Esophagus muscularis mucosa (tissue), 4 donors: ENCODE results near the gene ZNF598. TPM values are rescaled to one million over a fixed set of nuclear protein-coding genes. Genes with fewer than 3 reads are reported as not detected.

ENCODE experiments used
- DNase-seq: peaks from one replicate; pipeline ENCODE4 v3.0.0-alpha.2; 2017; ENCODE audit errors: extremely low spot score
- H3K27ac ChIP-seq, 4 donors: fragments of 200-600 bp; sonication (generic); replicated peaks in 1 of 4; 1 replicate in 3 of 4; 2 replicates in 1 of 4; pipeline ENCODE4 v1.5.1; 2016 to 2019; ENCODE audit warnings: mild to moderate bottlenecking in 1 of 4
- H3K27me3 ChIP-seq, 4 donors: fragments of 200-600 bp; sonication (generic); one replicate each; pipeline versions ENCODE4 v1.5.1 to v1.6.0; 2016 to 2019
- H3K36me3 ChIP-seq, 4 donors: fragments of 200-600 bp; sonication (generic); one replicate each; pipeline ENCODE4 v1.5.1; 2016 to 2019
- H3K4me1 ChIP-seq, 4 donors: fragments of 200-600 bp; sonication (generic); one replicate each; pipeline ENCODE4 v1.5.1; 2016 to 2019
- H3K4me3 ChIP-seq, 4 donors: fragments of 200-600 bp; sonication (generic); 1 replicate in 2 of 4; 2 replicates in 2 of 4; pipeline ENCODE4 v1.5.1; 2016 to 2019; ENCODE audit warnings: mild to moderate bottlenecking in 4 of 4, moderate library complexity in 1 of 4
- H3K9me3 ChIP-seq, 4 donors: fragments of 200-600 bp; sonication (generic); 1 replicate in 3 of 4; 2 replicates in 1 of 4; pipeline ENCODE4 v1.5.1; 2016 to 2019
- CTCF ChIP-seq, 3 experiments: fragments of 200-600 bp in 2 of 3; fragments of 450-650 bp in 1 of 3; sonication (generic) in 2 of 3; IDR thresholded peaks; one replicate each; pipeline ENCODE4 v1.5.1; 2017 to 2019; ENCODE audit warnings: antibody characterized with exemption in 3 of 3, mild to moderate bottlenecking in 2 of 3, moderate library complexity in 1 of 3
- EP300 ChIP-seq: sonication (generic); formaldehyde crosslinking; IDR thresholded peaks from one replicate; pipeline ENCODE4 v1.6.1; 2017; ENCODE audit warnings: antibody characterized with exemption
- POLR2A ChIP-seq: fragments of 450-650 bp; IDR thresholded peaks from one replicate; pipeline ENCODE4 v1.6.1; 2017; ENCODE audit warnings: antibody characterized with exemption, moderate library complexity, mild to moderate bottlenecking, low read depth
- POLR2AphosphoS5 ChIP-seq, 2 donors: sonication (generic); formaldehyde crosslinking; IDR thresholded peaks; one replicate each; pipeline ENCODE4 v1.6.1; 2017; ENCODE audit warnings: antibody characterized with exemption in 2 of 2
- WGBS: methylation state at CpG from one replicate; pipeline ENCODE4 v1.1.5; 2018; 5-methylcytosine and 5-hydroxymethylcytosine counted together
- intact Hi-C: fragments of 100-400 bp; cut with DNase I; formaldehyde crosslinking; loops from one replicate; pipeline ENCODE4 v1.15.1; 2023
- total RNA-seq, 4 donors: library from RNA; depleted of rRNA; stranded (reverse); fragments of >200 nt; gene quantifications; one replicate each; pipeline versions ENCODE4 v1.1.0 to v1.2.1, GENCODE V29; 2016

ZNF598 gene
- total RNA-seq, 4 donors from 2014 or later, result 23.3 to 46.5 (median 34.9) TPM

- no peak for DNase-seq
- Histone ChIP-seq H3K4me3 (no peak overlapping the region), H3K27ac (peak overlapping the region in 2 of 4 donors; percentile 52 to 63), H3K27me3 (peaks cover 0 to 4% (median 0%) of the 10 kb centered on the region in 4 donors), H3K4me1 (peaks cover 0 to 22% (median 7%) of the 10 kb centered on the region in 4 donors), H3K9me3 (no peaks in the 10 kb centered on the region), H3K36me3 (peaks cover 50 to 67% (median 59%) of the 10 kb centered on the region in 4 donors)
- intact Hi-C loops, result no loop called here
- TF ChIP-seq POLR2A, result no peak
- WGBS, result 82% methylated on average over 19 of the region's 26 CpGs
These were observed 11.9 kb downstream of the ZNF598 start for GRCh38 chr16:1997494-1998359.

- intact Hi-C loops, result no loop called here
- TF ChIP-seq EP300, result no peak
- no peak for TF ChIP-seq CTCF (IDR thresholded peaks at IDR 0.05)
- no peak for TF ChIP-seq POLR2AphosphoS5 (IDR thresholded peaks at IDR 0.05)
- TF ChIP-seq POLR2A, result no peak
- Histone ChIP-seq H3K27ac (no peak overlapping the region), H3K4me3 (no peak overlapping the region), H3K36me3 (peaks cover 10 to 27% (median 19%) of the 10 kb centered on the region in 4 donors), H3K27me3 (peaks cover 3 to 44% (median 28%) of the 10 kb centered on the region in 4 donors), H3K9me3 (no peaks in the 10 kb centered on the region), H3K4me1 (peaks cover 26 to 57% (median 43%) of the 10 kb centered on the region in 4 donors)
- WGBS, result 75% methylated on average over 2 of the region's 2 CpGs
- no peak for DNase-seq
These were observed 15.9 kb downstream of the ZNF598 start for GRCh38 chr16:1993731-1994131.

- peaks cover 26 to 51% (median 40%) of the 10 kb centered on the region in 4 donors for H3K4me1 ChIP-seq
- no CpG with 5 or more reads among the region's 50 CpGs for WGBS
- intact Hi-C loops, result no loop called here
- H3K36me3 ChIP-seq, result peaks cover 1 to 18% (median 10%) of the 10 kb centered on the region in 4 donors
- peaks cover 3 to 48% (median 32%) of the 10 kb centered on the region in 4 donors for H3K27me3 ChIP-seq
- H3K4me3 ChIP-seq, result peak overlapping the region; percentile 45 to 61 (median 48)
- DNase-seq, result no peak
- H3K9me3 ChIP-seq, result no peaks in the 10 kb centered on the region
- H3K27ac ChIP-seq, result peak overlapping the region in 1 of 4 donors; percentile 27
- TF ChIP-seq POLR2AphosphoS5 (IDR thresholded peaks at IDR 0.05) (no peak), EP300 (no peak)
These were observed 16.8 kb downstream of the ZNF598 start for GRCh38 chr16:1992704-1993317.

- Histone ChIP-seq H3K4me3 (peak overlapping the region; percentile 45 to 61 (median 48)), H3K27ac (peak overlapping the region in 3 of 4 donors; percentile 35 to 54 (median 35)), H3K27me3 (peaks cover 3 to 48% (median 32%) of the 10 kb centered on the region in 4 donors), H3K9me3 (no peaks in the 10 kb centered on the region), H3K4me1 (peaks cover 26 to 45% (median 40%) of the 10 kb centered on the region in 4 donors), H3K36me3 (peaks cover 0 to 15% (median 10%) of the 10 kb centered on the region in 4 donors)
- TF ChIP-seq POLR2AphosphoS5 (IDR thresholded peaks at IDR 0.05), result peak; percentile 37 to 39
- TF ChIP-seq POLR2A, result no peak
- no peak for TF ChIP-seq EP300
- no peak for TF ChIP-seq CTCF (IDR thresholded peaks at IDR 0.05)
- DNase-seq, result peak; percentile 97
- intact Hi-C loops, result no loop called here
- WGBS, result 2% methylated on average over 22 of the region's 96 CpGs
These were observed 17.5 kb downstream of the ZNF598 start for GRCh38 chr16:1991948-1992703.

GRCh38 chr16:1991588-1991947, 18.1 kb downstream of the ZNF598 start:
- peaks cover under 1 to 15% (median 12%) of the 10 kb centered on the region in 4 donors for H3K36me3 ChIP-seq
- no peak for DNase-seq
- peak overlapping the region in 3 of 4 donors; percentile 35 to 54 (median 35) for H3K27ac ChIP-seq
- WGBS, result 30% methylated on average over 8 of the region's 22 CpGs
- intact Hi-C loops, result no loop called here
- no peak for TF ChIP-seq POLR2AphosphoS5 (IDR thresholded peaks at IDR 0.05)
- no peak for TF ChIP-seq EP300
- no peak for TF ChIP-seq POLR2A
- TF ChIP-seq CTCF (IDR thresholded peaks at IDR 0.05), result no peak
- H3K27me3 ChIP-seq, result peaks cover 3 to 48% (median 32%) of the 10 kb centered on the region in 4 donors
- H3K4me3 ChIP-seq, result peak overlapping the region; percentile 45 to 61 (median 48)
- peaks cover 26 to 40% (median 39%) of the 10 kb centered on the region in 4 donors for H3K4me1 ChIP-seq
- H3K9me3 ChIP-seq, result no peaks in the 10 kb centered on the region
